GM18868 (cell line): ENCODE data around the gene LOX.

Source experiments
- ATAC-seq: cut with Tn5 transposase; IDR thresholded peaks from one replicate; pipeline ENCODE4 v1.9.1; 2021; ENCODE audit warnings: mild to moderate bottlenecking, moderate library complexity; ENCODE audit not compliant: unreplicated experiment

The LOX gene, protein sequence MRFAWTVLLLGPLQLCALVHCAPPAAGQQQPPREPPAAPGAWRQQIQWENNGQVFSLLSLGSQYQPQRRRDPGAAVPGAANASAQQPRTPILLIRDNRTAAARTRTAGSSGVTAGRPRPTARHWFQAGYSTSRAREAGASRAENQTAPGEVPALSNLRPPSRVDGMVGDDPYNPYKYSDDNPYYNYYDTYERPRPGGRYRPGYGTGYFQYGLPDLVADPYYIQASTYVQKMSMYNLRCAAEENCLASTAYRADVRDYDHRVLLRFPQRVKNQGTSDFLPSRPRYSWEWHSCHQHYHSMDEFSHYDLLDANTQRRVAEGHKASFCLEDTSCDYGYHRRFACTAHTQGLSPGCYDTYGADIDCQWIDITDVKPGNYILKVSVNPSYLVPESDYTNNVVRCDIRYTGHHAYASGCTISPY

DNA sequence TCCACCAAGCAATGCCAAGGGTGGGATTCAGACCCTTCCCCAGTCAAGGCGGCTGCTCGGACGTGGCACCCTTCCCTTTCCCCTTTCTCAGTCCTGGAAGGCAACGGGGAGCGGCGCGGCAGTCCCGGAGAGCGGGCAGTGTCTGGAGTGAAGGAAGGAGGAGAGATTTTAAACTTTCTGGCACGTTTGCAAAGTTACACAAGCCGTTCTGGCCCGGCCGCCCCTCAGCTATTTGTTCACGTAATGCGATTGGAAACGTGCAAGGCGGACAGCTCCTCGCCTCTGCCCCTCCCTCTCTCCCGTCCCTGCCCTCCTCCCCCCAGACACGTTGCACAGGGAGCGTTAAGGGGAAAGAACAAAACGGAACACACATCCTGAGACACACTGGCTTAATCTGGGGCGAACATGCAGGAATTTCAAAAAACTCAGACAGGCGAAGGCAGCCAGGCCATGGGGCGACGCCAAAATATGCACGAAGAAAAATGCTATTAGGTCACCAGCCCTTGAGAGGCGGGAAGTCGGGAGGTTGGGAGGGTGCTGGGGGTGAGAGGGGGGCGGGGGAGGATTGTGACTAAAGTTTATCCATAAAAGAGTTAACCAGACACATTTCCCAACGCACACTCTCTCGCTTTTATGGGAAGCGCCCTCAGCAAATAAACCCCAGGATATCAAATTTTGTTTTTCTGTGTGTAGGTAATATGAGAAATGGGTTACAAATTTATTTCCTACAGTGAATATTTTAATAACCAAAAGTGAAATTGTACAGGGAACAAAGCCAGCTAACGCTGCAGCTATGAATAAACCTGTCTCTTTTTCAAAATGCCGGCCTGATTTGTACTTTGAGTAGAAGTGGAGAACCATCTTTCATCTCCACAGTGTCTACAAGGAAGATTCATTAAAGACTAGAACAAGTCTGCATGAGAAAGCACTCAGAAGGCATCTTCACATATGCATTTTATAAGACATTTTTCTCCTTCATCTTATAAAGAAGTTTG is at the start of gene LOX:
LOX (minus strand) TSS at position 144 of the 995 bp plus-strand sequence. CDS start 274 bp downstream, outside the sequence.
- no peak for ATAC-seq

DNA sequence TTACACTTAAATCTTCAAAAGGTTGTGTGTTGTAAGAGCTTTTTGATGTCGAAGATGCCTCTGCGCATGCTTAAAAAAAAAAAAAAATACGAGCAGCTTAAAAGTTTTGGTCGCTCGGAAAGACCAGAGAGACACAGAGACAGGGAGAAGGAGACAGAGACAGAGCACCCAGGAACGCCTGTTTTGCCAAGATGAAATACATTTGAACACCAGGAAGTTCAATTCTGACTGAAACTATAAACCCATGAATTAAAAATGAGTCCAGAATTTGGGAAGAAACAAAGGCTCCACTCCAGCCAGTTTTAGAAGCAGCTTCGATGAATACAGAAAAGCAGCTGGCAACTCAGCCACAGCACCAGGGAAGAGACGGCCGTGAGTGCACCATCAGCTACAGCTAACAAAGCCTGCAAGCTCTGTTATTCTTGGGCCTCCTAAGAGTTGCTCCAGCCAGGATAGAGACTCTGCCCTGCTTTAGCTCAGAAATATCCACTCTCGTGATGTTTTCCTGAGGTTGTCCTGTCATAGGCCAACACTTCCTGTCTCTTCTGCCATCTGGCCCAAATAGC is 48.8 kb upstream of the LOX start:
- no peak for ATAC-seq

DNA sequence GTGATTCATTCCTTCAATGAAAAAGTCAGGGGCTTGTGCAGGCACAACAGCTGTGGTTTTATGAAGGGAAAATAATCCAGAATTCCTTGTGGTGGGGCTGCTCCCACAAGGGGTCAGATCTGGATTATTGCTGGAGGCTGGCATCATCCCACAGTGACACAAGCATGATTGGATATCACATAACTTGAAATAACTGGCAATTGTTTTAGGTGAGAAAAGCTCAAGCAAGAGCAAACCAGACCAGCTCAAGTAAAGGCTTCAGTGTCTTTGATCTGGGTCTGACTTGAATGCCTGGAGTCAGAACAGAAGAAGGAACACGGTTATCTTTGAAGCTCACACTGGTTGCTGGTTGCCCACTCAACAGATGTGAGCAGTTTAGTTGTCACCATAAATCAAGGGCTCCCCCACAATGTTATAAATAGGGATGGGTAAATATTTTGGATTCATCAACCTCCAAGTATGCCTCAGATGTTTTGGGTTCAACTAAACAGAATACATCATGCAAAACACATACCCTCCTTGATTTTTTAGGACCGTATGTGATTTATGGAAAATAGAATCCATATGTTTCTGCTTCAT is 48.2 kb upstream of the LOX start:
- ATAC-seq, result no peak

DNA sequence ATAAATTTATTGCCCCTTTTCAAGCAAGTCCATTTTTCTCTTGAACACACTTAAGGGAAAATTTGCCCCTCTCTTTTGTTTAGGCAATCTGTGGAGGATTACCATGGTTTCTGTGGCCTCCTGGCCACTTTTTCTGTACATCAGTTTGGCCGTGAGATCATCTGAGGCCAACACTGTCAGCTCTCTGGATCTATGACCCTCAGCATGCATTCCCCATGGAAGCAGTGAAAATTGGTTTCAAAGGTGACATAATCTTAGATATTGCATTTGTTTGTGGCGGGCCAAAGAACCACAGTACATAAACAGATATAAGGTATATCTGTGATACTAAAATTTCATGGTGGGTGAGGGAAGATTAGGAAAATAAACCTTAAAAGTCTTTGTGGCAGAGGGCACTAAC is 46.7 kb upstream of the LOX start:
- ATAC-seq, result no peak

DNA sequence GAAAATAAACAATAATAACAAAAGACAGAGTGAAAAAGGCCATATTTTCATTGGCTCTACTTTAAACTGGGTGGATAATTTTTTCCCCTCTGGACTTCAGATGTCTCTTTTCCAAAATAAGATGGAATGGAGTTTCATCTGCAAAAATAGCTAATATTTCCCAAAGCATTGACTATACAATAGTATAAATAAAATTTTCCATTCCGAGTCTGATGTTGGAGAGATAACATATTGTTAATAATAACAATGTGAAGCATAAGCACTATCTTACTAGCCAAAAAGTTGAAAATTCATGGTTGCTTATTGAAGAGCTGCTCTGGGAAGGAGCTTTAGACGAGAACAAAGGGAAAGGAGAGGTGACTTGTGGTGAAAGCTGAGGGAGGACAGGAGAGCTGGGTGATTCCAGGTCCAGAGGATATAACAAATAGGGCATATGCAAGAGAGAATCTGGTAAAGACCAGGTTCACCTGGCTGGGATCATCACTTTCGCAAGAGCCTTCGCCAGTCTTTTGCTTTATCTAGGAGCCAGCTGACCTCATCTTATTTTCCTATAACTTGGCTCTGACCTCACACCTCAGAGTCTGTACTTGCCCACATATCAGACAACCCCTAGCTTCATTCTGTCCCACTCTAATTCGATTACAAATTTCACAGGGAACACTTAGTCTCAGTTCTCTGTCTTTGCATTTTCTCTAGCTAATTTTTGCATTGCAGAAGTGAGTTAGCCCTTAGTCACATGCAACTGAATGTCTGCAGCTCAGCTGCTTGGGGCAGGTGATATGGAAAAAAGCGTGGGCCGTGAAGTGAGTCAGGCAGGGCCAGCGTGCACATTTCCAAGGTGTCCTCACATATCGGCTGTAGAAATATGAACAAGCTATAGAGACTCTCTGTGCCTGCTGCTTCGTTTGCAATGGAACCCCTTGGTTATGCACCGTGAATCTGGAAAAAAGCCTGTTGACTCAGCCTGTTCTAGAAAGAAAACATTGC is 43.7 kb upstream of the LOX start:
- no peak for ATAC-seq

DNA sequence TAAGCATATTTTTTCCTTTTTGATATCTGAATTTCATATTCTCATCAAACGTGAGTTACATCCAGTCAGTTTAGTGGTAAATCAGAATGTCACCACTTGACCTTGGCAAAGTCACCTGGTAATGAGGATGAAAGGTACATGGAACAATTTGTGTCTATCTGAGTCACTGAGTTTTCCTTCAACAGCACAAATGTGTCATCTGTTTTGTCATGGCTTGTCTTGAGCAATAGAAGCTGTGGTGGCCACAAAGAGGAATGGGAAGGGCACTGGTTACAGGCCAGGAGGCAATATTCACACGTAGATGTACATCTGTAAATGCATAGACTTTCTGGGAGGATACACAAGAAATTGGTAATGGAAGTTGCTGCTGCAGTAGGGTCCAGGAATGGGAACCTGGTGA is 42.9 kb upstream of the LOX start:
- ATAC-seq, result no peak

DNA sequence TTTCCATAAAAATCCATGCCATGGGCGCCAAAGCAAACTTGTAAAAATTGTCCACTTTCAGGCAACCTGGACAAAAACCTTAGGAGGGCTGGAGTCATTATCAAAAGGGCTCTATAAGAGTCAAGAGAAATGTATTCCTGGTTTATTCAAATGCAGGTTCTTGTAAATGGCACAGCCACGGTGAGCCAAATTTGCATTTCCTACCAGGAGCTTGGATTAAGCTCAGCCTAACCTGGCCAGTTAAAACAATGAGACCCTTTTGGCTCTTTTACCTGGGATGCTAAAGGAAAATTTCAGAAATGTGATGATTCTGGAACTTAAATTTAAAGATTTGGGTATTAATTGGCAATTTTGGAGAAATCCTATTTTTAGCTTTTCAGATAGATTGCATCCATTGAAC is 42.4 kb upstream of the LOX start:
- ATAC-seq, result no peak

DNA sequence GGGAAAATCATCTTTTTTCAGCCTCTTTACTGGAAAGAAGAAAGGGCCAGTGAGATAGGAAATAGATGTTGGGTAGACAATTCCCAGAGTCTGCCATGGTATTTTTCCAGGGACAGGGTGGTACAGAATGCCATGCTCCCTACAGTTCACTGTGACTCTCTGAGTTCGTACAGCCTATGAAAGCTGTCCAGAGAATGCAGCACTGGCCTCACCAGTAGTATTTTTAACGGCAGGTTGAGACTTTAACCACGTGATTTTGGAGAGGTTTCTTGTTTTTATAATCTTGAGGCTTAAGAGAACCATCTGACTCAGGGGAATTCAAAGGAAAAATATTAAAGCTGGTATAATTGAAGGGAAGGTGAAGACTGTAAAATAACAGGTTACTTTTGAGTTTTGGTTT is 41.1 kb upstream of the LOX start:
- ATAC-seq, result no peak

DNA sequence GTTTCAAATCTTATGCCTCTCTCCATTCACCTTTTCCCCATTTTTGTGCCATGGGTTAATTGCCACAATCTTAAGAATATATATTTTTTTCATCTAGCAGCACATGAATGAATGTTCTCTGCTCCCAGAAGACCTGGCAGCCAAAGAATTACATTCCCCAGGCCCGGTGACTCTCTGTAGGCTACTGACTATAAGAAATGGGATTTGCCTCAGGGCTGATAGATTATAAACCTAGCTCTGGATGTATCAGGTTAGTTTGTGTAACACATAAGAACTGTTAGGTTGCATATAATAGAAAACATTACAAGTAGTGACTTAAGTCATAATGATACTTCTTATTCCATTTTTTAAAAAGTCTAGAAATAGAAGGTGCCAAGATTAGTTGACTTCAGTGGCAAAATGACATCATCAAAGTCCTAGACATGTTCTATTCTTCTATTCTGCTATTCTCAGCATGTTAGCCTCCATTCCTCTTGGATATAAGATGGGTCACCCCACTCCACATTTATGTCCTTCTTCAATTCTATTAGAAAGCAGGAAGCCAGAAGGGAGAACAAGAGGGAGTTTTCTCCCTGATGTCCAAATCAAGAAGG is 40.4 kb upstream of the LOX start:
- ATAC-seq, result no peak

DNA sequence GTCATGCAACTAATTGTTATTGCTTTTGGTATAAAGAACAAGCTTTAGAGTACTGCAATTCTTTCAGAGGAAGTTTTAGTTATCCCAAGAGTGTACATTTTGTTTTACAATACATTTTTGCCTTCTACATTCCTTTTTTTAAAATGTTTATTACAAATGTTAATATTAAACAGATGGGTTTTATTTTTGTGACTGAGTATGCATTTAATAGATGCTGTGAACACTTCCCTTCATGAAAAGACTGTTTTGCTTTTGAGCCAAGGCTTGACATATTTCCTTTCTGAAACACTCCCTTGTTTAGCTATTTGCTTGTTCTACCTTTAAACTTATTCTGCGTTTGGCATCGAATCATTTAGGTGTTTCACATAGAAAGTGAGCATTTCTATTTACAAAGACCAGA is 36.4 kb upstream of the LOX start:
- ATAC-seq, result no peak

DNA sequence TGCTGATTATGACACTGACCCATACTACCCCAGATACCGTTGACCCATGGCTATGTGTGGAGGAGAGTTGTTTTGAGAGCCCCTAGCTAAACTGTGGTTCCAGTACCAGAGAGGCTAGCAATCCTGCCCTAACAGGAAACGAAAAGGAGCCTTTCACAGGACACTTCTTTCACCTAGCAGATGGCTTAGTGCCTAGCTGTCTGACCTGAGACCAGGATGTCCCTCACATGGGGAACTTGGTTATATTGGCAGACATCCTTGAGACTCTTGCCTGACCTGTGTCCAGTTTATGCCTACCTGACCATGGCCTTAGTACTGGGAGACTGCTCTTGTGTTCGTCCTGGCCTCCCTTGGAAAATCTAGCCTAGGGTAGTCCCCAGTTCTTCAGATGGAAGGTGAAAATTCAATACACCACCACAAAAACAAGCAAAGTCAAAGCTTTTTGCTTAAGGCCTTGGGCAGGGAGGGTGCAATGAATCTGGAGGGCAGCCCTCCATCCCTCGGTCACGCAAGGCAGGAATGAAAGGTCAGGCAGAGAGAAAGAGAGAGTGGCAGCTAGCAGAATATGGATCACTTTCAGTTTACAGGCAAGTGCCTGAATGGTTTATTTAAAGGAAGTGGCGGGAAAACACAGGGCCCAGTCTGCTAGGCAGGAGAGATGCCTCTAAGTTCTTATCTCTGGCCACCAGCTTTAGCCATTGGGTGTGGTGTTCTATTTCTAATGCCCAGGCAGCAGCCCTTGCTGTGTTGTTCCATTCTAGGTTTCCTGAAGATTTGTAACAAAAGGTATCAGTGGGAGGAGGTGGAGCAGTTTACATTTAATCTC is 34.9 kb upstream of the LOX start:
- no peak for ATAC-seq

DNA sequence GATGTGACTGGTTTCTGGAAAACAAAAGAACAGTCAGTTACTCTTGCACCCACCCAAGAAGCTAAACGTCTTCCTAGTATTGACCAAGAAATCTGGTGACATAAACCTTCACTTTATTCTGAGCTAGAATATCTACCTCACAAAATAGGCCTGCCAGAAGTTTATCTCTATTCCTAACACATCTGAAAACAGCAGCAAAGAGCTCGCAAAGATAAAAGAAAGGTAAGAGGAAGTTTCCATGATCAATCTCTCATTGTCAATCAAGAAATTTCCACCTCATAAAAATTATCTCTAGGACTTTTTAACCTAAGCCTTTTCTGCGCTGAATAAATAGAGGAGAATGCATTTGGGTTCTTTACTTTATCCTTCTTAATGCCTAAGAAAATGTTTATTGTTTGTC is 34.0 kb upstream of the LOX start:
- no peak for ATAC-seq

DNA sequence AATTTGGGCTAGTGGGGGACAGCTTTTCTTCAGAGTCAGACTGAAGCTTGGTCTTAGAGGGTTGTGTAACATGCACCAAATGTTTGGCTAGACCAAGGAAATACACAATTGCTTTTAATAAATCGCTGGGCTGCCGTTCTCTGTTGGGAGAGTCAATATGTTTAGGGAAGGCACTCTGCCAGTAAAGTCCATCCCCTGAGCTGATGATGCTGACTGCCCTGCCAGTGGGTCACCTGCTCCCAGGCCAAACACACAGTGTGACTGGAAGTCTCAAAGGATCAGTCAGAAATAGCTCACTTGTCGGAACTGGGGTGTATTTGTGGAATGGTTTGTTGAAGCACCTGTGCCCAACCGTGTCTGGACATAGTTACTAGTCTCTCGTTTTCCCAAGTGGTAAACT is 33.4 kb upstream of the LOX start:
- no peak for ATAC-seq

DNA sequence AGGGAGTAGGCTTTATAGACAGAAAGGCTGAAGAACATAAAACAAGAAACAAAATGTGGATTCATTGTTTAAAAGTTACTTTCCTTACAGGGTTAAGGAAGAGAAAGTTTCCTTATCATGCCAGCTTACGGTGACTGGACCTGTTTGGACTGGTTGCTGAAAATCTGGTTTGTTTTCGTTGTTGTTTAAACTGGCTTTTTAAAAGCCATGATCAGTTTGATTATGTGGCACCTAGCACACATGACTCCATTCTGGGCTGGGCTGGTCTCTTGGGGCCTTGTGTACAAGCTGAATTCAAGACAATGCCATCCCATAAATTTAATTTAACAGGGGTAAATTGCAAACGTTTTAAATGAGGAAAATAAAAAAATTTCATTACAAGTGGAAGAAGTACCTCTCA is 32.9 kb upstream of the LOX start:
- ATAC-seq, result no peak

DNA sequence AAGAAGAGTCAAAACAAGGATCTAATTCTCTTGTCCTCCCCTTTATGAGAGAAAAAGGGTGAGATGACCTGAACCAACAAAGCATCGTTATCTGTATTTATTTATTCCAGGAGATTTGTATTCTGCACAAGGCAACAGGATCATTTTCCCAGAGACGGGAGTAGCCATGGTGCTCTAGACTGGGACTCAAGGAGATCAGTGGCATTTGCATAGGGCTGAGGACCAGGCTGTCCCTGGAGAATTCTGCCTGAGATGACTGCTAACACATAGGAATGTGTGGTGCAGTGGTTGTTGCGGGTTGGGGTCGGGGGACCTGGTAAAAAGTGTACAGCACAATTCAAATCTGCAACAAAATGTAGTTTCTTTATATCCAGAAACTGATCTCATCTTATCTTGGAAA is 29.0 kb upstream of the LOX start:
- no peak for ATAC-seq

DNA sequence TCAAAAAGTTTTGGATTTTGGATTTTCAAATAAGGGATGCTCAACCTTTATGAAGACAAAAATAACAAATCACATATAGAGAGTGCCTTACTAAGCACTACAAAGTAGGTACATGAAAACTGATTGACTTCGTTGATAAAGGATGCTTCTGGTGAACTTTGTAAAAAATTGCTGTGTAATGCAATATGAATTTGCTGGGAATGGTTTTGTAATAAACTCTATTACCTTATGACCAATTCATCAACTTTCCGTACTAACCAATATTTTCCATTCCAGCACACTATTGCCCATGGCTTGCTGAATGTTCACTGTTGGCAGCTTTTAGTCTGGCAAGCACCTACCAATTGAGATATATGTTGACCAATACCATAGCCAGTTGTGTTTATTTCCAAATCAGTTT is 27.9 kb upstream of the LOX start:
- ATAC-seq, result no peak

DNA sequence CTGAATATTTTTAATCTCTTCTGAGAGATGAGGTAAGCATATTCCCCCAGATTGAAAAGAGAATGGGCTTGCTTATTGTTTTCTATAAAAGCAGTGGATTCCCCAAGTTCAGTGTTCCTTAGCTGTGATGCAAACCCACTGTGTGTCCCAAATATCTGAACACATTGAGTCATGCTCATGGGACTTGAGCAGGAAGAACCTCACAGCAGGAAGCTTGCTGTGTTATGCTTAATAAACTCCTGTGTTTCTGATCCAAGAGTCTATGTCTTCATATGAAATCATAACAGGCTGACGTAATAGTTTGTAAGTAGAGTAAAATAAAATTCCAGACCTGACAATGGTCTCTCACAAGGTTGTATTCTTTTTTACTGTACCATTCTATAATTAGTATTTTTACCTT is 24.8 kb upstream of the LOX start:
- ATAC-seq, result no peak

DNA sequence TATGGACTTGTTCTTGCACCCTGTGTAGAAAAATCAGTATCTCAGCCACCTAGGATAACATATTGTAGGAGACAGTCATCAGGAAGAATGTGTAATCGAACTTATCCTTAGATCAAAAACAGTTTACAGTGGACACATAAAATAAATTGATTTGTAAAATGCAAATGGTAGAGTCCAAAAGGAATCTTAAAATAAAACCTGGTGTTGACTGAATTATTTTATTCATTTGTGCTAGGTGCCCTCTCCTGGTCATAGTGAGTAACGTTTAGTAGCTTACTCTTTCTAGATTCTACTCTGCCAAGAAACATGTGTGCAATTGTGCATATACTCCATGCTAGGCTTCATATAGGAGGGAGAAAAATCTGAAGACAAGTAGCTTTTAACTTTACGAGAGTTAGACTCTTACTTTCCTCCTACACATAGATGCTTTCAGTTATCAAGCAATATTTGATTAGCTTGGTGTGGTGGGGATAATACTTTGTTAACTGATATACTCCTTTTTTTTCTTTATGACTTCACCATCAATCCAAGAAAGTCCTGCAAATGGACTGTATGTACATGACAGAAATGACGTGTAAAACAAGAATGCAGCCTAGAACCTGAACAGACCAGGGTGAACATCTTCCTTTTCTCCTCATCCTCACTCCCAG is 23.7 kb upstream of the LOX start:
- ATAC-seq, result peak; percentile 85
